ENCODE measurements around the gene GNB5. TPM values are rescaled to one million over a fixed set of nuclear protein-coding genes. Genes with fewer than 3 reads are reported as not detected.

GNB5 gene

DNA sequence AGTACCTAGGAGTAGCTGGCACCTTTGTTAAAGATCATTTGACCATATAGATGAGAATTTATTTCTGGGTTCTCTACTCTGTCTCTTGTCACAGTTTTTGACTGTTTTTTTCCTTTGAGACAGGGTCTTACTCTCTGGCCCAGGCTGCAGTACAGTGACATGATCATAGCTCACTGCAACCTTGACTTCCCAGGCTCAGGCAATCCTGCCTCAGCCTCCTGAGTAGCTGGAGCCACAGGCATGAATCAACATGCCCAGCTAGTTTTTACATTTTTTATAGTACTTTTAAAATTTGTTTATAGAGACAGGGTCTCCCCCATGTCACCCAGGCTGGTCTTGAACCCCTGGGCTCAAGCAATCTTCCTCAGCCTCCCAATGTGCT is 123.7 kb downstream of the GNB5 start:
- no peak overlapping the region for H2AK5ac ChIP-seq (ENCODE audit: low read length, severe bottlenecking)
- H3K18ac ChIP-seq (ENCODE audit: low read depth in 1 of 2, low read length in 2 of 2) = no peak overlapping the region
- no peak overlapping the region for H2AFZ ChIP-seq (ENCODE audit: low read depth, low read length)
- no peaks in the 10 kb centered on the region for H3K27me3 ChIP-seq (ENCODE audit: control insufficient read depth in 1 of 2, insufficient read depth in 1 of 2, low read length in 2 of 2)
- H3K79me1 ChIP-seq (replicated peaks; ENCODE audit: low read length, poor library complexity, severe bottlenecking) = peaks cover 2% of the 10 kb centered on the region
- H3K4me2 ChIP-seq (ENCODE audit: low read length, poor library complexity, severe bottlenecking) = no peak overlapping the region
- no peak overlapping the region for H2BK5ac ChIP-seq (ENCODE audit: low read depth, low read length, poor library complexity, severe bottlenecking)
- H3K23ac ChIP-seq (ENCODE audit: low read length in 2 of 2) = no peak overlapping the region
- no peaks in the 10 kb centered on the region for H3K9me3 ChIP-seq (ENCODE audit: control insufficient read depth, low read length)
- no peak overlapping the region for H3K4me3 ChIP-seq (ENCODE audit: insufficient read depth in 1 of 2, low read depth in 1 of 2, low read length in 2 of 2)
- no peak overlapping the region for H2BK15ac ChIP-seq (ENCODE audit: low read depth, poor library complexity, severe bottlenecking)
- no peak for DNase-seq
- no peak overlapping the region for H3K14ac ChIP-seq (ENCODE audit: low read length in 2 of 2)
- H2BK120ac ChIP-seq (ENCODE audit: low read depth, low read length) = no peak overlapping the region
- H3K36me3 ChIP-seq (ENCODE audit: control insufficient read depth in 1 of 2, insufficient read depth in 2 of 2, low read depth in 1 of 2, low read length in 2 of 2) = peaks cover 5 to 39% of the 10 kb centered on the region in 2 experiments
- peaks cover 1% of the 10 kb centered on the region for H3K4me1 ChIP-seq (ENCODE audit: control insufficient read depth, insufficient read depth, low read depth, low read length)
- no peak overlapping the region for H3K27ac ChIP-seq (ENCODE audit: low read length, poor library complexity, severe bottlenecking)
- no peak overlapping the region for H3K4ac ChIP-seq (ENCODE audit: low read depth in 1 of 2, low read length in 2 of 2)
- no peak overlapping the region for H3K9ac ChIP-seq (ENCODE audit: low read length)
- H4K8ac ChIP-seq (ENCODE audit: low read length) = no peak overlapping the region
- H2BK12ac ChIP-seq (ENCODE audit: low read length in 2 of 2) = no peak overlapping the region
- no peak overlapping the region for H4K91ac ChIP-seq (ENCODE audit: low read length)

GRCh38 chr15:52066842-52067544 is 124.2 kb downstream of the GNB5 start:
- DNase-seq = no peak
- no peaks in the 10 kb centered on the region for H3K27me3 ChIP-seq (ENCODE audit: control insufficient read depth in 1 of 2, insufficient read depth in 1 of 2, low read length in 2 of 2)
- no peak overlapping the region for H2AFZ ChIP-seq (ENCODE audit: low read depth, low read length)
- H3K9ac ChIP-seq (ENCODE audit: low read length) = no peak overlapping the region
- no peak overlapping the region for H3K27ac ChIP-seq (ENCODE audit: low read length, poor library complexity, severe bottlenecking)
- H4K8ac ChIP-seq (ENCODE audit: low read length) = no peak overlapping the region
- no peaks in the 10 kb centered on the region for H3K9me3 ChIP-seq (ENCODE audit: control insufficient read depth, low read length)
- H3K23ac ChIP-seq (ENCODE audit: low read length in 2 of 2) = no peak overlapping the region
- H2BK5ac ChIP-seq (ENCODE audit: low read depth, low read length, poor library complexity, severe bottlenecking) = no peak overlapping the region
- no peak overlapping the region for H3K4me3 ChIP-seq (ENCODE audit: insufficient read depth in 1 of 2, low read depth in 1 of 2, low read length in 2 of 2)
- no peak overlapping the region for H2BK15ac ChIP-seq (ENCODE audit: low read depth, poor library complexity, severe bottlenecking)
- no peak overlapping the region for H2BK120ac ChIP-seq (ENCODE audit: low read depth, low read length)
- no peak overlapping the region for H3K14ac ChIP-seq (ENCODE audit: low read length in 2 of 2)
- peaks cover 1% of the 10 kb centered on the region for H3K4me1 ChIP-seq (ENCODE audit: control insufficient read depth, insufficient read depth, low read depth, low read length)
- H3K79me1 ChIP-seq (replicated peaks; ENCODE audit: low read length, poor library complexity, severe bottlenecking) = peaks cover 3% of the 10 kb centered on the region
- H3K4me2 ChIP-seq (ENCODE audit: low read length, poor library complexity, severe bottlenecking) = no peak overlapping the region
- H4K91ac ChIP-seq (ENCODE audit: low read length) = no peak overlapping the region
- H2BK12ac ChIP-seq (ENCODE audit: low read length in 2 of 2) = no peak overlapping the region
- WGBS = 100% methylated on average over 2 of the region's 3 CpGs
- H3K36me3 ChIP-seq (ENCODE audit: control insufficient read depth in 1 of 2, insufficient read depth in 2 of 2, low read depth in 1 of 2, low read length in 2 of 2) = peaks cover 8 to 44% of the 10 kb centered on the region in 2 experiments
- no peak overlapping the region for H3K4ac ChIP-seq (ENCODE audit: low read depth in 1 of 2, low read length in 2 of 2)
- no peak overlapping the region for H2AK5ac ChIP-seq (ENCODE audit: low read length, severe bottlenecking)
- no peak overlapping the region for H3K18ac ChIP-seq (ENCODE audit: low read depth in 1 of 2, low read length in 2 of 2)

Small RNA genes within 50 kb of the gene (small RNA-seq; reads per million reads assigned to genes)
- not detected for gene RF00019 (ENCODE audit: low read depth)
